Epithelial cell of esophagus (primary cell): Measurements from ENCODE around the gene CENPP.

Experiments used
- DNase-seq: peaks from one replicate; pipeline ENCODE4 v3.0.0; 2010; ENCODE audit warnings: low read depth
- H3K4me3 ChIP-seq: 2 replicates; pipeline ENCODE4 v1.5.1; 2011; ENCODE audit warnings: mild to moderate bottlenecking, low read length, control low read depth
- TF ChIP-seq, protein P1 (sequence below): IDR thresholded peaks from 2 replicates; pipeline ENCODE4 v1.5.1; 2011; ENCODE audit warnings: low read depth, mild to moderate bottlenecking, low read length, control low read depth, inconsistent platforms; ENCODE audit not compliant: insufficient read depth; ENCODE audit errors: missing control alignments

Gene CENPP

DNA sequence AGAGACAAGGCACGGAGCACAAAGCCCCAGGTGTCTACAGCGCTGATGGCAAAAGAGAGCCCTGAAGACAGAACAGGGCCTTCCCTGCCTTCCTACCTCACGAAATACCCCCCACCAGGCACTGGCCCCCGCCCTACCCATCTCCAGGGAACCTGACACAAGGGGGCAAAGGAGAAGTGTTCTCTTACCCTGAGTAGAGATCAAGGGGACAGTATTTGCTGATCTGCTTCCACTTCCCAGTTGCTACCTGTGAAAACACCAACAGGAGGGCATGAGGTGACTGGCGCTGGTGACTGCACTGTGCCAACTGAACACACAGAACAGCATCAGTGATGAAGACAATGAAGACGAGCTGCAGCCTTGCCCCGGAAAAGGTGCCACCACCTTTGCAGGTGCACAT, 316.8 kb downstream of the CENPP start:
- TF ChIP-seq, protein P1, sequence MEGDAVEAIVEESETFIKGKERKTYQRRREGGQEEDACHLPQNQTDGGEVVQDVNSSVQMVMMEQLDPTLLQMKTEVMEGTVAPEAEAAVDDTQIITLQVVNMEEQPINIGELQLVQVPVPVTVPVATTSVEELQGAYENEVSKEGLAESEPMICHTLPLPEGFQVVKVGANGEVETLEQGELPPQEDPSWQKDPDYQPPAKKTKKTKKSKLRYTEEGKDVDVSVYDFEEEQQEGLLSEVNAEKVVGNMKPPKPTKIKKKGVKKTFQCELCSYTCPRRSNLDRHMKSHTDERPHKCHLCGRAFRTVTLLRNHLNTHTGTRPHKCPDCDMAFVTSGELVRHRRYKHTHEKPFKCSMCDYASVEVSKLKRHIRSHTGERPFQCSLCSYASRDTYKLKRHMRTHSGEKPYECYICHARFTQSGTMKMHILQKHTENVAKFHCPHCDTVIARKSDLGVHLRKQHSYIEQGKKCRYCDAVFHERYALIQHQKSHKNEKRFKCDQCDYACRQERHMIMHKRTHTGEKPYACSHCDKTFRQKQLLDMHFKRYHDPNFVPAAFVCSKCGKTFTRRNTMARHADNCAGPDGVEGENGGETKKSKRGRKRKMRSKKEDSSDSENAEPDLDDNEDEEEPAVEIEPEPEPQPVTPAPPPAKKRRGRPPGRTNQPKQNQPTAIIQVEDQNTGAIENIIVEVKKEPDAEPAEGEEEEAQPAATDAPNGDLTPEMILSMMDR: no peak
- no peak overlapping the region for H3K4me3 ChIP-seq
- DNase-seq: no peak

DNA sequence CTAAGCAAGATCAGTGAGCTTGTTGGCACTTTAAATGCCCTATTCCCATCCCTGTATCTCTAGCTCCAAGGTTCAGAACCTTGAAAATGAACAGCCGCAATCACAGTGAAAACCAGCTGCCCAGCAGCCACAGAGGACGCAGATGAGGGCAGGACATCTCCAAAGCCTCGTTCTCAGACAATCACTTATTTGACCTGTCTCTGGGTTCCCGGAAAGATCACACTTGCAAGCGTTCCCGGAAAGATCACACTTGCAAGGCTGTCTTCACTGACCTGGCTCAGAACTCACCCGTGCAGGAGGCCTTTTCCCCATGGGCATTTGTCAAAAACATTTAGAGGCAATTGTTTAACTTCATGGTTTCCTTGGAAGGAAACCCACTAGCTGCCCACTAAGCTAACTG, 318.5 kb downstream of the CENPP start:
- no peak for DNase-seq
- no peak overlapping the region for H3K4me3 ChIP-seq
- TF ChIP-seq, protein P1: no peak

DNA sequence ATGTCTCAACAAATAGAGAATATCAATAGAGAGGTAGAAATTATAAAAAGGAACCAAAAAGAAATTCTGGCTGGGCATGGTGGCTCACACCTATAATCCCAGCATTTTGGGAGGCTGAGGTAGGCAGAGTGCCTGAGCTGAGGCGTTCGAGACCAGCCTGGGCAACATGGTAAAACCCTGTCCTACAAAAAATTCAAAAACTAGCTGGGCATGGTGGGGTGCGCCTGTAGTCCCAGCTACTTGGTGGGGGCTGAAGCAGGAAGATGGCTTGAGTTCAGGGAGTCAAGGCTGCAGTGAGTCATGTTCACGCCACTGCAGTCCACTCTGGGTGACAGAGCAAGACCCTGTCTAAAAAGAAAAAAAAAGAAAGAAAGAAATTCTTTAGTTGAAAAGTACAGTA, 319.3 kb downstream of the CENPP start:
- TF ChIP-seq, protein P1: no peak
- H3K4me3 ChIP-seq: no peak overlapping the region

DNA sequence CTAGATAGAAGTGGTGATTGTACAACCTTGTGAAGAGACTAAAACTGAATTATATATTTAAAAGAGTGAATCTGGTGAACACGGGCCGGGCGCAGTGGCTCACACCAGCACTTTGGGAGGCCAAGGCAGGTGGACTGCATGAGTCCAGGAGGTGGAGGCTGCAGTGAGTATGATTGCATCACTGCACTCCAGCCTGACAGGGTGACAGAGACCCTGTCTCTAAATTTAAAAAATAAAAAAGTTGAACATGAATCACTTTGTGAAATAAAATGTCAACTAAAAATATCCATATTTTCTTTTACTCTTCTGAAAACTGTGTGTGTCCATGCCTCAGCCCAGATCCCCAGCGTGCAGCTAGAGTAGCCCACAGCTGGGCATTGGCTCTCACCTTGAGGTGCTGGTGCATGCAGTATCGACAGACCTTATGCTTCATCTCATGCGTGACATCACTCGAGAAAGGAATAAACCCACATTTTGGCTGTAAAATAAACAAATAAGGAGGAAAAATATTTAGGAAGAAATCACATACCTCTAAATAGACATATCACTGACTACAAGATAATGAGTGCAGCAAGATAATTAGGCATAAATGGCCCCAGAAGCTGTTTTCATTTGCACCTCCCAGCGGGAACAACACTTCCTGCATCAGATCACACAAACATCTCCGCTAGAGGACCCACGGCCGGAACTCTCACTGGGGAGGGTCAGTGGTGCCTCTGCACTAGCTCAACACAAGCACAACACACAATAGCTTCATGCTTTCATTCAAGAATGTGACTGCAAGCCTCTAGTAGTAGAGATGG, 322.1 kb downstream of the CENPP start:
- DNase-seq: no peak
- TF ChIP-seq, protein P1: no peak
- no peak overlapping the region for H3K4me3 ChIP-seq

More for the DNA sequence above, 319.3 kb downstream of the CENPP start:
- no peak for DNase-seq

DNA sequence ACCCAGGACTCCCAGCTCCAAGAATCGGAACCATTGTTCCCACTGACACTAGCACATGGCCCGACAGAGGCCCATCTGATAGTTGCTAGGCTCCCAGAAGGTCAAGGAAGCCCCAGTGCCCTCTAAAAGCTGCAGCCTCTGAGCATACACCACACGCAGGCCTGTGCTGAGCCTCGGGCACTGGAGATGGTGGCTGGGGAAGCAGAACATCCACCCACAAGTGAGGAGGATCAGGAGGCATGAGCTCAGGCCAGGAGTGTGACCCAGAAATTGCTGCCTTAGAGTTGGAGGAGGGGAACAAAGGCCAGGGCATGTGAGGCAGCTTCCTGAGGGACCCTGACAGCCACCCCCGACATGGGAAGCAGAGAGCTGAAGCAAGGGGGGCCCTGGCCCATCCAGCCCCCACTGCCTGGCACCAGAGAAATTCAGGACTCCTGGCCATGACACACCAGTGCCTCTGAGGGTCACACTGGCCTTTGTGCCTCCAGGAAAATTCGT, 322.8 kb downstream of the CENPP start:
- H3K4me3 ChIP-seq: no peak overlapping the region
- TF ChIP-seq, protein P1: no peak
- no peak for DNase-seq

DNA sequence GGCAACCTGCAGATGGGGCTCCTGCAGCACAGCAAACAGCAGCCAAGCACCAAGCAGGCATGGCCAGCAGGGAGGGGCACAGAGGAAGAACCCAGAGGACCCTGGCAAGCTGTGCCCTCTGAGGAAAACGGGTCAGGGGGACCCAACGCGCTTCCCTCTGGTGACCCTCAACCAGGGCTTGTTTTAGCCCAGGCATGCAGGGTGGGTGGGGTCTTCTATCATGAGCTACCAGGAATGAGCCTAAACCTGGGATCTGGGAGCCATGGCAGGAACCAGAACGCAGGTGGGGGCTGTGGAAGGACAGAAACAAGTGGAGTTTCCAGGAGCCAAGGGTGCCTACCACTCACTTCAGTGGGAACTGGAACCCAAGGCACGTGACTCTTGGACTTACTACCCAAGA, 323.3 kb downstream of the CENPP start:
- no peak for DNase-seq
- TF ChIP-seq, protein P1: no peak
- H3K4me3 ChIP-seq: no peak overlapping the region

DNA sequence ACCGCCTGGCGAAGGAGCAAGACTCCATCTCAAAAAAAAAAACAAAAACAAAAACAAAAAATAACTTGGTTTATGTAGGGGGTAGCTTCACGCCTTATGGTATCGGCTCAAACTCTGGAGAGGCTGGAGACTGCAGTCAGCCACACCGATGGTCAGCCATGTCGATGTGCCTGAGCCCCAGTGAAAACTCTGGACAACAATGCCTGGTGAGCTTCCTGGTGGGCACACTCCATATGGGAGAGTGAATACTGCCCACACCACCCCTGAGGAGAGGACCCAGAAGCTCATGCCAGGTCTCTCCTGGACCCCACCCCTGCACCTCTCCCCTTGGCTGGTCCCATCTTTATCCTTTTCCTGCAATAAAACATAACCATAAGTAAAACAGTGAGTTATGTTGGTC, 324.5 kb downstream of the CENPP start:
- TF ChIP-seq, protein P1: no peak

More for the DNA sequence above, 324.5 kb downstream of the CENPP start:
- DNase-seq: no peak
- no peak overlapping the region for H3K4me3 ChIP-seq
